ENCODE measurements around the gene CD200R1. TPM values are rescaled to one million over a fixed set of nuclear protein-coding genes. Genes with fewer than 3 reads are reported as not detected.

The CD200R1 gene
- total RNA-seq, 1 experiment from 2014 or later, result not detected

- ChIA-PET CTCF (interaction anchor here (0.6 to 2.1 kb wide), 7 partner anchors 12 to 631 kb away, joined by 3 to 9 read pairs (median 5); no protein-coding TSS in a partner anchor), RAD21 (ENCODE audit: low non-redundant PET in 1 of 2, low total read pairs in 2 of 2, uncharacterized antibody in 2 of 2, unreplicated experiment in 2 of 2) (no interaction called here), POLR2A (interaction anchor here (1.0 to 1.2 kb wide), 4 partner anchors 11 to 27 kb away, joined by 4 to 5 read pairs (median 4); partner anchors contain the start of gene GTPBP8)
- H3K4me2 ChIP-seq (ENCODE audit: low read length), result peak overlapping the region; percentile 82
- ATAC-seq (no peak), DNase-seq (ENCODE audit: low read depth, low spot score) (no peak)
- no peak for TF ChIP-seq TCF7L2 (IDR thresholded peaks at IDR 0.05; ENCODE audit: borderline replicate concordance, extremely low read depth, insufficient read depth, insufficient read length)
- no peak for TF ChIP-seq SRF (IDR thresholded peaks at IDR 0.05; ENCODE audit: low read depth)
- TF ChIP-seq RAD21 (IDR thresholded peaks at IDR 0.05; ENCODE audit: low read depth), result no peak
- no peak for TF ChIP-seq SP1 (IDR thresholded peaks at IDR 0.05; ENCODE audit: low read depth)
- no peak for TF ChIP-seq ATF3 (IDR thresholded peaks at IDR 0.05)
- no peak for TF ChIP-seq ZFX (IDR thresholded peaks at IDR 0.05)
- no peak for TF ChIP-seq ZNF274 (IDR thresholded peaks at IDR 0.05; ENCODE audit: low read depth, low read length)
- no peak for TF ChIP-seq CBX3 (IDR thresholded peaks at IDR 0.05; ENCODE audit: low read depth)
- TF ChIP-seq EZH2phosphoT487 (IDR thresholded peaks at IDR 0.05; ENCODE audit: borderline replicate concordance), result no peak
- TF ChIP-seq MAX (IDR thresholded peaks at IDR 0.05), result no peak
- TF ChIP-seq FOSL1 (IDR thresholded peaks at IDR 0.05; ENCODE audit: low read depth), result no peak
- no peak for TF ChIP-seq ELF1 (IDR thresholded peaks at IDR 0.05; ENCODE audit: borderline replicate concordance, low read depth)
- TF ChIP-seq CEBPB (IDR thresholded peaks at IDR 0.05; ENCODE audit: low read depth), result no peak
- no peak for TF ChIP-seq POLR2A (IDR thresholded peaks at IDR 0.05; ENCODE audit: borderline replicate concordance, extremely low read depth, insufficient read depth, insufficient read length)
- TF ChIP-seq POLR2AphosphoS5 (IDR thresholded peaks at IDR 0.05; ENCODE audit: low read depth, low read length), result no peak
- no peak for TF ChIP-seq ZBTB33 (IDR thresholded peaks at IDR 0.05; ENCODE audit: extremely low read depth, insufficient replicate concordance, low read length)
- no peak for TF ChIP-seq JUND (IDR thresholded peaks at IDR 0.05)
- H3K9me3 ChIP-seq (ENCODE audit: control insufficient read depth in 1 of 2, insufficient read depth in 1 of 2, low read depth in 1 of 2, low read length in 2 of 2), result no peaks in the 10 kb centered on the region
- H3K4me1 ChIP-seq (ENCODE audit: control insufficient read depth in 1 of 2, insufficient read depth in 2 of 2, low read length in 2 of 2), result peaks cover 9 to 17% of the 10 kb centered on the region in 2 experiments; a peak in 3 of 4 replicates
- H3K9ac ChIP-seq (ENCODE audit: low read length), result peak overlapping the region; percentile 82
- BruUV-seq (replicated peaks), result TSS peak; percentile 37
- H3K9me2 ChIP-seq (ENCODE audit: insufficient read depth), result no peaks in the 10 kb centered on the region
- peaks cover 21 to 23% of the 10 kb centered on the region in 2 experiments; a peak in 3 of 4 replicates for H3K36me3 ChIP-seq (ENCODE audit: control insufficient read depth in 1 of 2, insufficient read depth in 2 of 2, low read length in 2 of 2)
- peak overlapping the region; percentile 78 to 85 for H3K4me3 ChIP-seq (replicated peaks in 1 of 2; ENCODE audit: low read depth in 1 of 2, low read length in 2 of 2)
- no peaks in the 10 kb centered on the region for H4K20me1 ChIP-seq (ENCODE audit: insufficient read depth)
- no peaks in the 10 kb centered on the region for H3K27me3 ChIP-seq (ENCODE audit: insufficient read depth, low read length)
- H2AFZ ChIP-seq (ENCODE audit: low read depth, low read length, poor library complexity, severe bottlenecking), result no peak overlapping the region
- peaks cover 56% of the 10 kb centered on the region for H3K79me2 ChIP-seq (ENCODE audit: insufficient read depth, low read length)
- intact Hi-C loops (cut with micrococcal nuclease), result no loop called here
- peak overlapping the region; percentile 85 for H3K27ac ChIP-seq (ENCODE audit: low read depth, low read length)
These were observed 43.8 kb upstream of the CD200R1 start for GRCh38 chr3:113018536-113019181.

All from HCT116 (cell line).